B cell (primary cell): ENCODE measurements around the gene RAP1A. TPM values are rescaled to one million over a fixed set of nuclear protein-coding genes. Genes with fewer than 3 reads are reported as not detected.

Source experiments
- ATAC-seq: fragments of 200-7000 bp; cut with Tn5 transposase; one replicate; pipeline ENCODE4 v1.10.0; 2021; ENCODE audit warnings: low read depth, mild to moderate bottlenecking, moderate number of reproducible peaks, moderate library complexity
- CTCF ChIA-PET: fragments of 350-600 bp; sonication (Branson Sonifier 250); formaldehyde crosslinking; loops from one replicate; lab custom pipeline; 2021; ENCODE audit warnings: antibody characterized with exemption, inconsistent platforms; lab: Charles Lee
- POLR2A ChIA-PET: fragments of 350-600 bp; sonication (Branson Sonifier 250); formaldehyde crosslinking; loops from one replicate; lab custom pipeline; 2021; ENCODE audit warnings: antibody characterized with exemption; lab: Charles Lee
- DNase-seq: peaks from one replicate; pipeline ENCODE4 v3.0.0; 2013
- H2AFZ ChIP-seq: 2 replicates; pipeline ENCODE4 v1.6.1; 2012; ENCODE audit warnings: mild to moderate bottlenecking, low read depth, low read length; ENCODE audit not compliant: insufficient read depth, poor library complexity, severe bottlenecking
- H3K27ac ChIP-seq, 2 donors: 1 replicate in 1 of 2; 2 replicates in 1 of 2; pipeline ENCODE4 v1.5.1; 2012 to 2013; ENCODE audit warnings: low read length in 2 of 2, mild to moderate bottlenecking in 2 of 2, moderate library complexity in 1 of 2
- H3K27me3 ChIP-seq, 4 experiments: fragments of 200-600 bp in 1 of 4; sonication (generic) in 1 of 4; replicated peaks in 1 of 4; 1 replicate in 2 of 4; 2 replicates in 2 of 4; pipeline versions ENCODE4 v1.6.1 to v1.7.0; 2013 to 2016; ENCODE audit warnings: low read length in 3 of 4, mild to moderate bottlenecking in 2 of 4, mixed read lengths in 1 of 4, moderate library complexity in 1 of 4; ENCODE audit not compliant: insufficient read depth in 4 of 4, control insufficient read depth in 3 of 4; ENCODE audit errors: control extremely low read depth in 1 of 4
- H3K36me3 ChIP-seq, 2 experiments: replicated peaks in 1 of 2; 1 replicate in 1 of 2; 2 replicates in 1 of 2; pipeline versions ENCODE4 v1.6.1 to v1.7.1; 2013; ENCODE audit warnings: low read length in 1 of 2; ENCODE audit not compliant: insufficient read depth in 2 of 2, control insufficient read depth in 1 of 2; ENCODE audit errors: control extremely low read depth in 1 of 2, extremely low read depth in 1 of 2
- H3K4me1 ChIP-seq, 2 donors: fragments of 200-600 bp in 1 of 2; sonication (generic) in 1 of 2; 1 replicate in 1 of 2; 2 replicates in 1 of 2; pipeline versions ENCODE4 v1.5.1 to v1.6.1; 2013 to 2017; ENCODE audit warnings: low read length in 2 of 2; ENCODE audit not compliant: control insufficient read depth in 2 of 2, insufficient read depth in 2 of 2
- H3K4me2 ChIP-seq: replicated peaks from 2 replicates; pipeline ENCODE3; 2012; ENCODE audit warnings: mild to moderate bottlenecking, low read depth, low read length; ENCODE audit not compliant: poor library complexity, severe bottlenecking
- H3K4me3 ChIP-seq, 5 experiments: fragments of 200-600 bp in 1 of 5; sonication (generic) in 1 of 5; 1 replicate in 3 of 5; 2 replicates in 2 of 5; pipeline versions ENCODE4 v1.5.1 to v1.7.0; 2011 to 2016; ENCODE audit warnings: low read length in 4 of 5, mild to moderate bottlenecking in 4 of 5, low read depth in 2 of 5, control low read depth in 1 of 5, moderate library complexity in 1 of 5; ENCODE audit not compliant: insufficient read depth in 1 of 5; ENCODE audit errors: control extremely low read depth in 1 of 5, extremely low read depth in 1 of 5
- H3K79me2 ChIP-seq: fragments of 200-600 bp; sonication (generic); one replicate; pipeline ENCODE4 v1.6.0; 2016; ENCODE audit warnings: low read length; ENCODE audit not compliant: control insufficient read depth, insufficient read depth
- H3K9ac ChIP-seq: fragments of 200-600 bp; sonication (generic); 2 replicates; pipeline ENCODE4 v1.6.1; 2017; ENCODE audit warnings: mild to moderate bottlenecking, low read length, moderate library complexity
- H3K9me3 ChIP-seq, 3 donors: one replicate each; pipeline versions ENCODE4 v1.6.1 to v1.7.1; 2013; ENCODE audit warnings: low read length in 2 of 3; ENCODE audit not compliant: control insufficient read depth in 2 of 3, insufficient read depth in 1 of 3; ENCODE audit errors: control extremely low read depth in 1 of 3
- H4K20me1 ChIP-seq: 2 replicates; pipeline ENCODE4 v1.6.0; 2012; ENCODE audit warnings: mild to moderate bottlenecking, low read length; ENCODE audit not compliant: insufficient read depth, control insufficient read depth, poor library complexity, severe bottlenecking
- H3K27ac Mint-ChIP-seq: one replicate; pipeline ENCODE4 v1.8.0; 2021; ENCODE audit warnings: mixed read lengths
- H3K27me3 Mint-ChIP-seq: one replicate; pipeline ENCODE4 v1.8.0; 2021; ENCODE audit warnings: mixed read lengths
- H3K4me1 Mint-ChIP-seq: one replicate; pipeline ENCODE4 v1.8.0; 2021; ENCODE audit warnings: mixed read lengths
- H3K4me3 Mint-ChIP-seq: one replicate; pipeline ENCODE4 v1.8.0; 2021; ENCODE audit warnings: mixed read lengths
- H3K9me3 Mint-ChIP-seq: one replicate; pipeline ENCODE4 v1.8.0; 2022; ENCODE audit warnings: mixed read lengths; ENCODE audit not compliant: insufficient read depth
- CTCF ChIP-seq: fragments of 200-600 bp; IDR thresholded peaks from one replicate; pipeline ENCODE4 v1.8.0; 2022; ENCODE audit warnings: antibody characterized with exemption, mild to moderate bottlenecking
- EZH2 ChIP-seq: IDR thresholded peaks from 2 replicates; pipeline ENCODE4 v1.6.1; 2012; ENCODE audit warnings: borderline replicate concordance, low read depth, mild to moderate bottlenecking, moderate library complexity, low read length; ENCODE audit not compliant: insufficient read depth, poor library complexity, severe bottlenecking
- WGBS: methylation state at CpG from one replicate; pipeline ENCODE4 v1.1.5; 2013; ENCODE audit warnings: missing lambda C conversion rate; ENCODE audit not compliant: insufficient coverage; 5-methylcytosine and 5-hydroxymethylcytosine counted together
- intact Hi-C: fragments of 100-400 bp; cut with micrococcal nuclease; formaldehyde crosslinking; loops from one replicate; pipeline ENCODE4 v1.10.0; 2022
- polyA plus RNA-seq: library from polyadenylated mRNA; depleted of rRNA; stranded (reverse); fragments of >200 nt; gene quantifications from 2 replicates; pipeline ENCODE4 v1.2.3, GENCODE V29; 2012
- total RNA-seq, 2 donors: library from RNA; stranded (reverse); fragments of 120-200 nt in 1 of 2; gene quantifications; 1 replicate in 1 of 2; 2 replicates in 1 of 2; pipeline versions ENCODE4 v1.2.3 to v1.2.4, GENCODE V29; 2013 to 2022

The RAP1A gene
- total and polyA plus RNA-seq, 2 donors (not counting 1 experiment from before 2014, with no cell fraction given), result 32.6 to 75.3 TPM

DNA sequence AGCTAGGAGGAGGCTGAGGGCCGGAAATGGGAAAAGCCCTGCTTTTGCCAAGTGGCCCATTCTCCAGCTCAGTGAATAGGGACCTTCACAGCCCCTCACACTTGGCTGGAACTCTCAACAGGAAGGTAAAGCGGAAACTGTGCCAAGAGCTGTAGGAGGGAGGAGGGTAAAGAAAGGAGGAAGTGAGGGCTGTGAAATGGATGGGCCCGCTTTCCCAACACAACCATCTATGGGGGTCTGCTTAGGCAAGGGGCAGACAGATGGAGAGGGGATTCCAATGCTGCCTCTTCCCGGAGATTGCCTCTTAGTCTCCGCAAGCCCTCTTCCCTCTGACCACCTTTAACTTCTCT lies 114.4 kb downstream of the RAP1A start:
- Histone ChIP-seq H3K4me3 (no peak overlapping the region), H3K4me2 (no peak overlapping the region), H3K9me3 (no peaks in the 10 kb centered on the region), H2AFZ (no peak overlapping the region), H3K79me2 (no peaks in the 10 kb centered on the region), H3K27me3 (peaks cover 0 to 16% (median 4%) of the 10 kb centered on the region in 4 experiments), H4K20me1 (no peaks in the 10 kb centered on the region), H3K27ac (no peak overlapping the region), H3K4me1 (peaks cover 7 to 18% of the 10 kb centered on the region in 2 donors), H3K9ac (no peak overlapping the region), H3K36me3 (no peaks in the 10 kb centered on the region)
- TF ChIP-seq EZH2 (no peak), CTCF (no peak)
- no peaks in the 10 kb centered on the region for H3K9me3 Mint-ChIP-seq
- 100% methylated on average over 2 of the region's 5 CpGs for WGBS
- H3K27ac Mint-ChIP-seq, result no peak overlapping the region
- intact Hi-C loops, result no loop called here
- no peak overlapping the region for H3K4me3 Mint-ChIP-seq
- H3K27me3 Mint-ChIP-seq, result no peaks in the 10 kb centered on the region
- DNase-seq (no peak), ATAC-seq (no peak)
- H3K4me1 Mint-ChIP-seq, result peaks cover 16% of the 10 kb centered on the region
- ChIA-PET CTCF (interaction anchor here (0.8 to 1.2 kb wide), 2 partner anchors 13 to 19 kb away, joined by 3 to 4 read pairs; no protein-coding TSS in a partner anchor), POLR2A (no interaction called here)

GRCh38 chr1:111734426-111734825 lies 114.8 kb downstream of the RAP1A start:
- CTCF ChIA-PET, result interaction anchor here (0.8 to 1.2 kb wide), 2 partner anchors 13 to 19 kb away, joined by 3 to 4 read pairs; no protein-coding TSS in a partner anchor
- Histone ChIP-seq H3K4me1 (peaks cover 7 to 18% of the 10 kb centered on the region in 2 donors), H3K9ac (no peak overlapping the region), H3K27me3 (peaks cover 0 to 16% (median 4%) of the 10 kb centered on the region in 4 experiments), H3K4me2 (no peak overlapping the region), H2AFZ (no peak overlapping the region), H3K4me3 (no peak overlapping the region), H4K20me1 (no peaks in the 10 kb centered on the region), H3K79me2 (no peaks in the 10 kb centered on the region), H3K9me3 (no peaks in the 10 kb centered on the region), H3K36me3 (no peaks in the 10 kb centered on the region), H3K27ac (no peak overlapping the region)
- H3K27me3 Mint-ChIP-seq, result no peaks in the 10 kb centered on the region
- no peak for ATAC-seq
- POLR2A ChIA-PET, result no interaction called here
- H3K4me1 Mint-ChIP-seq, result peaks cover 16% of the 10 kb centered on the region
- 99% methylated on average over 3 of the region's 3 CpGs for WGBS
- no peak overlapping the region for H3K4me3 Mint-ChIP-seq
- DNase-seq, result no peak
- TF ChIP-seq EZH2, result no peak
- no peak for TF ChIP-seq CTCF
- H3K9me3 Mint-ChIP-seq, result no peaks in the 10 kb centered on the region
- intact Hi-C loops, result no loop called here
- H3K27ac Mint-ChIP-seq, result no peak overlapping the region
